SJSA1 (cell line): ENCODE data around the gene INPP5E. TPM values are rescaled to one million over a fixed set of nuclear protein-coding genes. Genes with fewer than 3 reads are reported as not detected.

ENCODE experiments used
- DNase-seq, 2 experiments: peaks; one replicate each; pipeline ENCODE4 v3.0.0-alpha.2; 2015 to 2020; ENCODE audit warnings: low spot score in 2 of 2, low read depth in 1 of 2
- H3K27ac ChIP-seq: fragments of 250-450 bp; sonication (Bioruptor Pico); 2 replicates; pipeline ENCODE4 v1.5.1; 2020; ENCODE audit warnings: mild to moderate bottlenecking, moderate library complexity
- H3K27me3 ChIP-seq: fragments of 250-450 bp; sonication (Bioruptor Pico); replicated peaks from 2 replicates; pipeline ENCODE4 v1.5.1; 2020; ENCODE audit warnings: mild to moderate bottlenecking, moderate library complexity
- H3K36me3 ChIP-seq: fragments of 250-450 bp; sonication (Bioruptor Pico); 2 replicates; pipeline ENCODE4 v1.5.1; 2020; ENCODE audit warnings: mild to moderate bottlenecking
- H3K4me1 ChIP-seq: fragments of 250-450 bp; sonication (Bioruptor Pico); replicated peaks from 2 replicates; pipeline ENCODE4 v1.6.1; 2021; ENCODE audit warnings: mild to moderate bottlenecking
- H3K4me3 ChIP-seq: fragments of 250-450 bp; sonication (Bioruptor Pico); 2 replicates; pipeline ENCODE4 v1.5.1; 2020; ENCODE audit warnings: mild to moderate bottlenecking
- H3K9me3 ChIP-seq: fragments of 250-450 bp; sonication (Bioruptor Pico); replicated peaks from 2 replicates; pipeline ENCODE4 v1.5.1; 2020; ENCODE audit warnings: mild to moderate bottlenecking
- total RNA-seq: library from RNA; depleted of rRNA; stranded (reverse); fragments of >200 nt; shearing (Covaris generic); gene quantifications from 2 replicates; pipeline ENCODE4 v1.2.3, GENCODE V29; 2014; rRNA removed

Gene INPP5E
- total RNA-seq, 1 experiment from 2014 or later, result 10.0 TPM

DNA sequence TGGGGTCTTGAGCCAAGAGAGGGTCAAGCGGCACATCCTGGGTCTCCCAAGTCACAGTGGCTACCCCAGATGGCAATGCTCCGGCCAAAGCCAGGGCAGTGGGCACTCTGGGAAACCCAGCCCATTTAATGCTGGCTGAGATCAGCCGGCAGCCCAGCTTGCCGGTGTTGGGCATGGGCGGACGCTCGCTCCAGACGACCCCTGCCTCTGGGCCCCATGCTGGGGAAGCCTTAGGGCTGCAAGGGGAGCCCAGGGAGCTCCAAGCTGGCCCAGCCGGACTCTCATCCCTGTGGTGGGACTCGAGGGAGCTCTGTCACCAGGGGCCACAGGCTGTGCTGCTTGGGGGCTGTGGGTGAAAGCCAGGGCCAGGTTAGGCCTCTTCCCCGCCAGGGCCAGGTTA, 60.2 kb downstream of the INPP5E start:
- H3K27ac ChIP-seq, result no peak overlapping the region
- no peak for DNase-seq
- no peak overlapping the region for H3K4me3 ChIP-seq
- no peaks in the 10 kb centered on the region for H3K9me3 ChIP-seq
- no peaks in the 10 kb centered on the region for H3K4me1 ChIP-seq
- H3K36me3 ChIP-seq, result peaks cover 45% of the 10 kb centered on the region
- no peaks in the 10 kb centered on the region for H3K27me3 ChIP-seq

DNA sequence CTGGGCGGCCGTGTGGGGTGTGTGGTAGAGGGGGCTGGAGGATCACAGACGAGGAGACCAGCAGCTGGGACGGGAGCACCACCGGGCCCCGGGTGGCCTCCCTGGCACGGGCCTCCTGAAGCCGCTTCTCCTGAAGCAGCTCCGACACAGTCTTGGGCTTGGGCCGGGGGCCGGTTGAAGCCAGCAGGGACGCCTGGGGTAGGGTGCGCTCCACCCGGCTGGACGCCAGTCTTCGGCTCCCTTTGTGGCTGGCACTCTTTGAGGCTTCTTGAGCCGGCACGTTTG, 60.7 kb downstream of the INPP5E start:
- Histone ChIP-seq H3K27ac (no peak overlapping the region), H3K9me3 (no peaks in the 10 kb centered on the region), H3K27me3 (no peaks in the 10 kb centered on the region), H3K4me3 (no peak overlapping the region), H3K36me3 (peaks cover 41% of the 10 kb centered on the region), H3K4me1 (no peaks in the 10 kb centered on the region)
- DNase-seq, result no peak

Other genes starting within 250 kb of the INPP5E start
- gene LHX3, start 234.7 kb downstream of the INPP5E start, total RNA-seq, result not detected in 2 replicates
- gene QSOX2, start 194.0 kb downstream of the INPP5E start, total RNA-seq, result 19.3 and 22.0 TPM in 2 replicates
- not detected in 2 replicates for gene CCDC187, start 135.8 kb downstream of the INPP5E start, total RNA-seq
- 63.0 and 90.4 TPM in 2 replicates for gene GPSM1, start 112.3 kb downstream of the INPP5E start, total RNA-seq
- 43.0 and 79.2 TPM in 2 replicates for gene DNLZ, start 76.1 kb downstream of the INPP5E start, total RNA-seq
- 0.16 and 0.32 TPM in 2 replicates for gene CARD9, start 66.2 kb downstream of the INPP5E start, total RNA-seq
- gene SNAPC4, start 39.7 kb downstream of the INPP5E start, total RNA-seq, result 3.7 and 6.3 TPM in 2 replicates
- gene ENTR1, start 29.2 kb downstream of the INPP5E start, total RNA-seq, result 25.3 and 34.8 TPM in 2 replicates
- 47.9 and 58.4 TPM in 2 replicates for gene PMPCA, start 29.2 kb downstream of the INPP5E start, total RNA-seq
- 14.9 and 15.4 TPM in 2 replicates for gene SEC16A, start 43.2 kb upstream of the INPP5E start, total RNA-seq
- gene NOTCH1, start 106.2 kb upstream of the INPP5E start, total RNA-seq, result 6.0 and 8.0 TPM in 2 replicates
- gene EGFL7, start 223.1 kb upstream of the INPP5E start, total RNA-seq, result 0.08 TPM in 1 of 2 replicates, not detected in the other
- gene AGPAT2, start 247.6 kb upstream of the INPP5E start, total RNA-seq, result 30.1 and 34.0 TPM in 2 replicates